Activated CD4-positive, alpha-beta T cell treated with anti-CD3 and anti-CD28 coated beads, Interleukin-10, Interleukin-2, amounts not matched to agents 100 ng/mL and 50 ng/mL, durations not matched to agents 16 hours and 8 hours (primary cell): ENCODE measurements around the gene INMT.
A peak's percentile ranks its signal among the peaks of the same experiment; 100 is the strongest.
"Not testable (repeated sequence)": the region's sequence is repeated elsewhere in the genome, so short reads cannot be mapped to it uniquely, and the experiment has no call there.

Experiments used
- DNase-seq: peaks from one replicate; pipeline ENCODE4 v3.0.0-alpha.2; 2020

The INMT gene

GRCh38 chr7:30751696-30752273 lies at the start of gene INMT:
Gene INMT, plus strand, starts transcription at chr7:30752135. Its CDS starts 16 bp downstream, at chr7:30752151.
- DNase-seq, result no peak

DNA sequence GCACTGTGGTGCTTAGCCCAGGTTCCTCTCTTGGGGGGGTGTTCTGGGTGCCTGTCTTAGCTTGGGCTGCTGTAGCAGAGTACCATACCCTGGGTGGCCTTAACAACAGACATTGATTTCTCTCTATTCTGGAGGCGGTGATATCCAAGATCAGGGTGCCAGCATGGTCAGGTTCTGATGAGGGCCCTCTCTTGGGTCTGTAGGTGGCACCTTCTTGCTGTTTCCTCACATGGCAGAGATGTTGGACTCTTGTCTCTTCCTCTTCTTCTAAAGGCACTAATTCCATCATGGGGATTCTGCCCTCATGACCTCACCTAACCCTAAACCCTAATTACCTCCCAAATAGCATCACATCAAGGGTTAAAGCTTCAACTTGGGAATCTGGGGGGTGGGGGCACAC lies 49.7 kb upstream of the INMT start:
- DNase-seq, result peak; percentile 16

GRCh38 chr7:30703756-30704155 lies 48.2 kb upstream of the INMT start:
- no peak for DNase-seq

DNA sequence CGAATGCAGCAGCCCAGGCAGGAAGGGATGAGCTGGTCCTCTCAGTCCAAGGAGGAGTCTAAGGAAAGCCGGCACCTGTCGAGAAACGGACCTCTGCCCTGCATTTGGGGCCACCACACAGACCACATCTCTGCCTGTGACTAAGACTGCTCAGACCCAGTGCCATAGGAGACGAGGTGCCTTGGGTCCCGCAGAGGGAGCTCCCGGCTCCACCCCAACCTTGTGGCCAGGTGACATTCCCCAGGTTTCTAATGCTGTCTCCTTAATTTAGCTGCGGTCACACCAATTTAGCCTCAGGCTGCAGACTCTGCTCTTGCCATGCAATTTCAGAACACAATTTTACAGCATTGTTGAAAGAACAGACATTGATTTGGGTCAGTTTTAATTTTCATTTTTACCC lies 46.9 kb upstream of the INMT start:
- no peak for DNase-seq

DNA sequence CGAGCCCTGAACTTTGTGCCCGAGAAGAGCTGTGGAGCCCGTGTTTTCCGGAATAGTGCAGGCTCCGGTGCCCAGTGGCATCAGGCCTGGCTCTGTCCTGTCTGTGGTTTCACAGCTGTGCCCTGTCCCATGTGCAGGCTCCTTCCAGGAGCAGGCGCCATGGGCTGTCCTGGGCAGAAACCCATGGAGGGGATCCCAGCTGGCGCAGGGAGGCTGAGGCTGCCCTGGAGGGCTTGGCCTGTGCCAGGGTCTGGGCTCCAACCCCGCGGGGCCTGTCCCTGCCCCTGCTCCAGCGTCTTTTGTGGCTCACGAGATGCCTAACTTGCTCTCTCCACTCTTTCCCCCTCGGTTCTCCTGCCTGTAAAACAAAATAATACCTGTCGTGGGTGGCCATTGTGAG lies 46.3 kb upstream of the INMT start:
- no peak for DNase-seq

DNA sequence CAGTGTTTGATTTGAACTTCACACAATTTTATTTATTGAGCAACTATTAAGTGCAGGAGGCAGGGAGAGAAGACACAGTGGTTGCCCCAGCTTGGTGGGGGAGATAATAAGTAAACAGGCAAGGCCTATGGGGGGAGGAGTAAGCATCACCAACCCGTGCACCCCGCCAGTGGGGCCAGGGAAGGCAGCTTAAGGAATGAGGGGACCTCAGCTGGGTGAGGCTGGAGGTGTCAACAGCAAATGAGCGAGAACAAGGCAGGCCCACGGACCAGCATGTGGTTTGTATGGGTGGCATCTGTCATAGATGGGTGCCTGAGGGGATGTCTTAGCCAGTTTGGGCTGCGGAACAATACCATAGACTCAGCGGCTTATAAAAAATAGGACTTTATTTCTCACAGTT lies 45.6 kb upstream of the INMT start:
- DNase-seq, result no peak

DNA sequence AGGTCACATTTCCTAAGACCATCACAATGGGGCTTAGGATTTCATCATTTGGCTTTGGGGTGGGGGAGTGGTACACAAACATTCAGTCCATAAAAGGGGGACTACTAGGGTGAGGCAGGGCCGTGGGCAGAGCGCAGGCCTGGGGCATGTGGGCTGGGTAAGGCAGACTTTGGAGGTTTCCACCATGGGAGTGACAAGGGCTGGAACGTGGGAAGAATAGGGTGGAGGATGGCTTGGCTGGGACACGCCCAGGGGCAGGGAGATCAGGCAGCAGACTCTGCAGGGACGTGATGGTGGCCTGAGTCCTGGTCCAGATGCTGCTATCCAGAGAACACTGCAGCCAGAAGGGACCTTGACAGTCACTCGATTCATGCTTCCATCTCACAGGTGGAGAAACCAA lies 45.0 kb upstream of the INMT start:
- DNase-seq, result no peak

- DNase-seq, result no peak
Measured at GRCh38 chr7:30707391-30708357, 44.3 kb upstream of the INMT start.

GRCh38 chr7:30708412-30708811 lies 43.5 kb upstream of the INMT start:
- no peak for DNase-seq

- no peak for DNase-seq
Measured at GRCh38 chr7:30708983-30709382, 43.0 kb upstream of the INMT start.

DNA sequence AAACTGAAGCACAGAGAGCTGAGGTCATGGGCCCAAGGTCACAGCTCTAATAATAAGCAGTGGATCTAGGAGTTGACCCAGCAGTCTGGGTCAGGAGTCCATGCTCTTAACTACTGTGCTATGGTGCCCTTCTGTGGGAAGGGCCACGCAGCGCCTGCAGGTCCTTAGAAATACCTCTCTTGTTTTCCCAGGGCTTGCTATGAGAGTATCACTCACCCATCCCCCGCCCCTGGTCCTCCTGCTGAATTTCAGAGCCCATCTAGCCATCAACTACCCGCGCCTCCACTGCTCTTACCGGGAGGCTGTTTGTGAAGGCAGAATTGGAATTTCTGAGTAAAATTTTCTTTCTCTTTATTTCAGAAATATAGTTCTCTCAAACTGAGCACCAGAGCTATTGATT lies 42.4 kb upstream of the INMT start:
- DNase-seq, result no peak

- DNase-seq, result no peak
Measured at GRCh38 chr7:30710669-30711068, 41.3 kb upstream of the INMT start.

DNA sequence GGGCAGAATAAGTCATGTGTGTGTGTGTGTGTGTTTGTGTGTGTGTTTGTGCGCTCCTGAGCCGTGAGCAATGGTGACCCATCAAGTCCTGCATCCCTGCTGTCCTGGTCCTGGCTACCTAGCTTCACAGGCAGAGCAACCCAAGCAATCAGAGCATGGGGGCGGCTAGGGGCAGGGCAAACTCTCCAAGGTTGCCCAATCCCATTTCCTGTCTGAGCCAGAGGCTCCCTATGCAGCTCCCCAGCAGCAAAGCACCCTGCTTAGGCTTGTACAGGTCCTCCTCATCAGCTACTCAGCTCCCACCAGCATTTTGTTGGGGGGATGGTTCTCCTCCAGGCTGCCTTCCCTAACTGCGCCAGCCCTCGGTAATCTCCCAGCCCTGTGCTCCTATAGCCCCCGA lies 38.5 kb upstream of the INMT start:
- DNase-seq, result no peak

DNA sequence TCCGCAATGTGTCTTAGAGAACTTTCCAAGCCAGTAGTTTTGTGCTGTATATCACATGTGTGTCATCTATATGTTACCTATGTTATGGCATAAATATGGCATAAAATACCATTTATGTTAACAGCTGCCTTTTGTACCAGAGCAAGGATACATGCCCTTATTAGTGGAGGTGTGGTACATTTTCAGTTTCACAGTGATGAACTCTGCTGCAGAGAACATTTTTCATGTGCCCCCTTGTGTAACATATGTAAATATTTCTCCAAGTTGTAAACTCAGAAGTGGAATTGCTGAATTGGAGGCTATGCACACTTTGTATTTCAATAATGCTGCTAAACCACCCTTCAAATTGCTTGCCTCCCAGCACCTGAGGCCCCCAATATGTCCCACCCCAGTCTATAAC lies 37.8 kb upstream of the INMT start:
- no peak for DNase-seq

DNA sequence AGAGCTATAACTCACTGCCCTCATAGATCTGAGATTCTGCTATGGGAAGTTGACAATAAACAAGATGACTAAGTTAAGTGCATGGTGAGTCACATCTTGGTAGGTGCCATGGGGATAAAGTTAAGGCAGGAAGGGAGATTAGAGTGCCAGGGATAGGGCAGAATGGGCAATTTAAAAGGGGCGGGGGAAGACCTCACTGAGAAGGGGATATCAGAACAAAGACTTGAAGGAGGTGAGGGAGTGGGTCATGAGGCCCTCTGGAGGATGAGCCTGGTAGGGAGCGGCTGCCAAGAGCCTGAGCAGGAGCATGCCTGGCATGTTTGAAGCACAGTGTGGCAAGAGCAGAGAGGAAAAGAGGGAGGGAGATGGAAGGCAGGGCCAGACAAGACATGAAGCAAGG lies 34.8 kb upstream of the INMT start:
- no peak for DNase-seq

- not testable (repeated sequence) for DNase-seq
Measured at GRCh38 chr7:30719434-30719833, 32.5 kb upstream of the INMT start.

DNA sequence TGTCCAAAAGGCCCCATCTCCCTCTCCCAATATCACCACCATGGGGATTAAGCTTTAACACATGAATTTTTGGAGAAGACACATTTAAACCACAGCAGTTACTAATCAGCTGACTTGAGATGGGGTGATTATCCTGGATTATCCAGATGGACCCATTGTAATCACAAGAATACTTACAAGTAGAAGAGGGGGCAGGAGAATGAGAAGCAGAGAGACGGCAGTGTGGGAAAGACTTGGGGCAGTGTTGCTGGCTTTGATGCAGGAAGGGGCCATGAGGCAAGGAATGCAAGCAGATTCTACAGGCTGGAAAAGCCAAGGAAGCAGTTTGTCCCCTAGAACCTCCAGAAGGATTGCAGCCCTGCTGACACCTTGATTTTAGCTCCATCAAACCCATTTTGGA lies 30.7 kb upstream of the INMT start:
- no peak for DNase-seq

DNA sequence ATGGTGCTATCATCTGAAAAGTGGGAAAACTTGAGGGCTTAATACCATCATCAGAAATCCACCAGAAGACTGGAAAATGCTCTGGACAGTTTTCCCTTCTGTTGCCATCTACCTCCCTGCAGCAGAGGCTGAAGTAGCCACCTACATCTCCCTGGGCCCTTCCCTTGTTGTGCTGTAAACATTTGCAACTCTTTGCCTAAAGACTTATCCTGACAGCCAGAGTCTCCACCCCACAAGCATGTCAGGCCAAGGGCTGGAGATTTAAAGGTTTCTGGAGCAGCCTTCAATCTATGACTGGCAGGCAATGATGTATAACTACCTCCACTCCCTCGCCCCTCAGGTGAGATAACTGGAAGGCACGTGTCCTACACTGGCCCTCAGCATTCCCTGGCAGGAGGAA lies 29.7 kb upstream of the INMT start:
- DNase-seq, result no peak

GRCh38 chr7:30722671-30723070 lies 29.3 kb upstream of the INMT start:
- DNase-seq, result no peak

DNA sequence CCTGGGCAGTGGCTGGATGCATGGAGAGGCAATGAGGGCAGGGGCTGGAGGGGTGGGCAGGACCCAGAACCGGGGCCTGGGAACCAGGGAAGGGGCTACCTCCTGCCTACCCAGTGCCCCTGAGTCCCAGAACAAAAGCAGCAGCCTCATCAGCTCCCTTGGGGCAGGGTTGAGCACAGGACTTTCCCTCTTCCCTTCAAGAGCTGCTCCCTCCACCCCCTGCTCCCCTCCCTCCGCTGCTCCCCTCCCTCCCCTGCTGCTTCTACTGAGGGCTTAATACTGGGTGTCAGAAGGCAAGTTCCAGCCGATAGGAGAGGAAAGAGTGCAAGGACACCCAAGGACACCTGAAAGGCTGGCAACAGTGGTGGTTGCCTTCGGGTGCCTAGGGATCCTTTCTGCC lies 28.2 kb upstream of the INMT start:
- DNase-seq, result no peak

GRCh38 chr7:30726296-30727006 lies 25.5 kb upstream of the INMT start:
- no peak for DNase-seq

GRCh38 chr7:30727061-30727945 lies 24.6 kb upstream of the INMT start:
- peak; percentile 44 for DNase-seq

DNA sequence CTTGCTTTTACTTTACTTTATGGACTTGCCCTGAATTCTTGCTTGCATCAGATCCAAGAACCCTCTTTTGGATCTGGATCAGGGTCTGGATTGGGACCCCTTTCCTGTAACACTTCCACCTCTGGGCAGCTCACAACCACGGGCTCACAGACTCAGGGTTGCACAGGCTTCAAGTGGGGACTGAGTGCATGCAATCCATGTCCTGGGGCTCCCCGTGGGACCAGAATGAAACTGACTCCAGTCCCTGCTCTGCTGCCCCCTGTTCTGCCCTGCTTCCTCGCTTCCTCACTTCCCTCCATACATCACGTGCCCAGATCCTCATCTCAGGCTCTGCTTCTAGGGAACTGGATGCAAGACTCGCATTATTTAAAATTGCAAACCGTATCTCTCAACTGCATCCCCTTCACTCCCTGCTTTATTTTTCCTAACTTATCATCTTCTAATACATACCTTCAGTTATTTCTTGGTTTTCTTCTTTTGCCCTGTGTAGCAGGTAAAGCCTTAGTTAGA lies 23.3 kb upstream of the INMT start:
- DNase-seq, result no peak
